RPMI7951 (cell line): ENCODE results near the gene CERK. TPM values are rescaled to one million over a fixed set of nuclear protein-coding genes. Genes with fewer than 3 reads are reported as not detected.

Source experiments
- DNase-seq: peaks from one replicate; pipeline ENCODE4 v3.0.0-alpha.2; 2012; ENCODE audit warnings: low read depth
- total RNA-seq: library from RNA; depleted of rRNA; stranded (reverse); fragments of >200 nt; shearing (Covaris generic); gene quantifications from 2 replicates; pipeline ENCODE4 v1.2.3, GENCODE V29; 2014

The CERK gene
- total RNA-seq, 1 experiment from 2014 or later, result 24.0 TPM

DNA sequence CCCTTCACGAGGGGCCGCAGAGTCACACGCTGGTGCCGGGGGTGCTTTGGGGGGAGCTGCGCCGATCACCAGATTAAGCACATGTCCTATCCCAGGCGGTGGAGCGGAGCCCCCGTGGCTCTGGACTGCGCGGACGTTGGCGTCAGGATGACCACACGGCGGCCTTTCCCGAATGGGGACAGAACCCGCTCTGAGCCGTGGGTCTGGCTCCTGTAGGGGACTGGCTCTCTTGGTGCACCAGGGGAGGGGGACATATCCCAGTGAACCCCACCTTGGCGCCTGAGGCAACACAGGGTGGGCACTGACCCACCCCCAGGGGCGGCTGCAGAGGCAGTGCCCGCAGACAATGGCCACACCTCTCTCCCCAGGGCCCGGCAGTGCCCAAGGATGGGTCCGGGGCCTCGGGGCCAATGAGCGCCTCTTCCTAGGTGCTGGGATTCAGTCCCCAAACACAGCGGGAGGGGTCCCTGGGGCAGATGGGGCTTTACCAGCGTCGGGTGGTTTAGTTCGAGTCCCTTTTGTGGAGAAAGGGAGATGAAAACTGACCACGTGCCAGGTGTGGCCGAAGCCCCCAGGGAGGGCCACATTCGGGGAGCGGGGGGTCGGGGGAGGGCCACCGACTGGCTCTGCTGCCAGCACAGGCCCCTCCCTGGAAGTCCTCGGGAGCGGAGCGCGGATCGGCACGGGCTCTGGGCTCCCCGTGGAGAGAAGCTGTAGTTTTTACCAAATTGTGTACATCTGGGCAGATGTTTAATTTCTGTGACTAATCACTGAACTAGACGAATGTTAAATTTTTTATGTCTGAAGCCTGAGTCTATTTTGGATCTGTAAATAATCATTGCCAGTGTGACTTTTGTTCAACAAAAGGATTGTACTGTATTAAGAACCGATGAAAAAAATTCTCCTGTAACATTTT, 59.0 kb downstream of the CERK start:
- no peak for DNase-seq

- no peak for DNase-seq
Measured at GRCh38 chr22:46678003-46678657, 59.9 kb downstream of the CERK start.

GRCh38 chr22:46677323-46678002, 60.6 kb downstream of the CERK start:
- no peak for DNase-seq

DNA sequence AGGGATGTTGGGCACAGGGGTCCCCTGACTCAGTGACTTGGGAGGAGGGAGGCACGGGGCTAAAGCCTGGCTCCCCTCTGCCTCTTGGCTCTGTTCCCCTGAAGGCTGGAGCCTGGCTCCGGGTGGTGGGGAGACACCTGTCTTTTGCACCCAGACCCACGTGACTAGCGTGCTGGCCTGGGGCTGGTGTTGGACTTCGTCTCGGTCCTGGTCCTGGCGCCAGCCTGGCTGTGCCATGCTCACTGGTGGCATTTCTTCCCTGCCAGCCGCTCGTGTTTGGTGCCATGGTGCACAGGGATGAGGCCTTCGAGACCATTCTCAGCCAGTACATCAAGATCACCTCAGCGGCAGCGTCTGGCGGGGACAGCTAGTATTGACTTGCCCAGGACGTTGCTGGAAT, 61.2 kb downstream of the CERK start:
- no peak for DNase-seq

DNA sequence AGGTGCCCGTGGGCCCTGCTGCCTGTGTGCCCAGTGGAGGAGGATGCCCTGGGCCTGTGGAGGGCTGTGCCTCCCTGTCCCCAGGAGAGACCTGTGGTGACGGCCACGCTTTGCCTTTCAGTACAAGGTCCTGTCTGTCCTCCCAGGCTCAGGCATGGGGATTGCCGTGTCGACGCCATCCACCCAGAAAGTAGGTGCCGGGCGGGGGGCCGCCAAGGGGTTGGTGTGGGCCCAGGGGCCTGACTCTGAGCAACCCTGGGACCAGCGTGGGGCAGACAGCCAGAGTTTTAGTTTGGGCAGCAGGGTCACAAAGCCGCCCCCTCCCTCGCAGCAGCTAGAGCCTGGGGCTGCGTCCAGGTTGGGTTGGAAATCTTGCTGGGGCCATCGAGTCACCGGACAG, 61.6 kb downstream of the CERK start:
- DNase-seq, result no peak

- DNase-seq, result no peak
Measured at GRCh38 chr22:46675938-46676337, 62.1 kb downstream of the CERK start.

DNA sequence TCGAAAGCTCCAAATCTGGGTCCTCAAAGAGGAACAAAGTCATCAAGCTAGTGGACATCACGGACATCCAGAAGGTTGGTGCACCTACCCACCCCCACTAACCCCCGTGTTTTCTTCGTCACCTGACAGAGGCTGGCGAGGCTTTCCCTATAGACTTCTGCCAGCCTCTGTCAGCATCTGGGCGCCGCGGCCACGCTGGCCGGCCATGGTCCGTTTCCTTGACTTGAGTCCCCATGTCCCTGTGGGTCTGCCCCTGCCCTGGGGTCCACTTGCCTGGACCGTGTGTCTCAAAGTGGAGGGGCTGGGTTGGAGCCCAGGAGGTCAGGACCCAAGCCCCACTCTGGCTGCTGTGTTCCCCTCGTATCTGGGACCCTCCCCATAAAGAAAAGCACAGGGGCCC, 62.6 kb downstream of the CERK start:
- no peak for DNase-seq

DNA sequence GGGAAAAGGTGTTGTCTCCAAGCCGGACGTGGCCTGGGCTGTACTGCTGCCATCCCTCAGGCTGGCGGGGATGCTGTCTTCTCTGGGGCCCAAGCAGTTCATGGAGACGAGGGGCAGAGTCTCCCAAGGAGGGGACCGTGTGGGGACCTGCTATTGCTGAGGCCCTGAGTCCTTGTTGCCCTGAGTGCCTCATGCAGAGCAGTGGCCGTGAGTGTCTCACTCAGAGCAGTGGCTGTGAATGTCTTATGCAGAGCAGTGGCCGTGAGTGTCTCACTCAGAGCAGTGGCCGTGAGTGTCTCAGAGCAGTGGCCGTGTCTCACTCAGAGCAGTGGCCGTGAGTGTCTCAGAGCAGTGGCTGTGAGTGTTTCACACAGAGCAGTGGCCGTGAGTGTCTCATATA, 63.1 kb downstream of the CERK start:
- DNase-seq, result no peak

DNA sequence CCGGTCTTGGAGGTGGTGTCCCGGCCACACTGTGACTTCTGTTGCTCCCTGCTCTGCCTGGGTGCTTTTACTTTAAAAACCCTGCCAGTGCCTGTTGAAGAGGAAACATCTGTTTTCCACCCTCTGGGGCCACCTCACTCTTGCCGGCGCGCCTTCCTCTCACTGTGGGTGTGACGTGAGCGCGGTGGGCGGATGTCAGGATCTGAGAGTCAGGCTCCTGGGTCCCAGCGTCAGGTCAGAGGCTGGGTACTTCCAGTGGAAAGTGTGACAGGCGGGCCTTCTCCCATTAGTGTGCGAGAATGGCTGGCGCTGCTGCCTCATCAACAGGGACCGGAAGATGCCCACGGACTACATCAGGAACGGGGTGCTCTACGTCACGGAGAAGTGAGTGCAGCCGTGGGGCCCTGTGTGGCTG, 63.7 kb downstream of the CERK start:
- DNase-seq, result no peak

GRCh38 chr22:46673662-46674236, 64.3 kb downstream of the CERK start:
- DNase-seq, result no peak

DNA sequence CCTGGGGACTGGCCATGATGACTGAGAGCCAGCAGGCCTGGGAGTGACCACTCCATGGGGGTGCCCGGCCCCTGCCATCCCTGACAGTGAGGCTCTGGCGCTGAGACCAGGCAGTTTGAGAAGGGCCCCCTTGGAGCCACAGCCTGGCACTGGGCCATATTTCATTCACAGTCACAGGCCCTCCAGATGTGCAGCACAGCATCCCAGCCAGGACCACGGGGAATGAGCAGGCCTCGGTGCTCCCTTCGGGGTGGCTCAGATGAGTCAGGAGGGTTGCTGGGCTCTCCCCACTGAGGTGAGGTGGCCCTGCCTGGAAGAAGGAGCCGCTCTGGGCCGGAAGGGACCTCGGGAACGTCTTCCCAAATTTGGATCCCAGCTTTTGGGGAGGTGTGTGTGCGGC, 64.8 kb downstream of the CERK start:
- DNase-seq, result no peak

GRCh38 chr22:46672731-46673130, 65.3 kb downstream of the CERK start:
- no peak for DNase-seq

- DNase-seq, result no peak
Measured at GRCh38 chr22:46671824-46672432, 66.1 kb downstream of the CERK start.

- no peak for DNase-seq
Measured at GRCh38 chr22:46669201-46669600, 68.9 kb downstream of the CERK start.

GRCh38 chr22:46668116-46668515, 69.9 kb downstream of the CERK start:
- no peak for DNase-seq

GRCh38 chr22:46667245-46667623, 70.8 kb downstream of the CERK start:
- no peak for DNase-seq

DNA sequence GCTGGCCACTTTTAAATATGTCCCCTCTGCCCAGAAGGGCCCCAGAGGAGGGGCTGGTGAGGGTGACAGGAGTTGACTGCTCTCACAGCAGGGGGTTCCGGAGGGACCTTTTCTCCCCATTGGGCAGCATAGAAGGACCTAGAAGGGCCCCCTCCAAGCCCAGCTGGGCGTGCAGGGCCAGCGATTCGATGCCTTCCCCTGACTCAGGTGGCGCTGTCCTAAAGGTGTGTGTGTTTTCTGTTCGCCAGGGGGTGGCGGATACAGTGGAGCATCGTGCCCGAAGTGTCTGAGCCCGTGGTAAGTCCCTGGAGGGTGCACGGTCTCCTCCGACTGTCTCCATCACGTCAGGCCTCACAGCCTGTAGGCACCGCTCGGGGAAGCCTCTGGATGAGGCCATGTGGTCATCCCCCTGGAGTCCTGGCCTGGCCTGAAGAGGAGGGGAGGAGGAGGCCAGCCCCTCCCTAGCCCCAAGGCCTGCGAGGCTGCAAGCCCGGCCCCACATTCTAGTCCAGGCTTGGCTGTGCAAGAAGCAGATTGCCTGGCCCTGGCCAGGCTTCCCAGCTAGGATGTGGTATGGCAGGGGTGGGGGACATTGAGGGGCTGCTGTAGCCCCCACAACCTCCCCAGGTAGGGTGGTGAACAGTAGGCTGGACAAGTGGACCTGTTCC, 71.3 kb downstream of the CERK start:
- DNase-seq, result no peak

GRCh38 chr22:46665751-46666280, 72.2 kb downstream of the CERK start:
- DNase-seq, result no peak

GRCh38 chr22:46665151-46665695, 72.8 kb downstream of the CERK start:
- no peak for DNase-seq

DNA sequence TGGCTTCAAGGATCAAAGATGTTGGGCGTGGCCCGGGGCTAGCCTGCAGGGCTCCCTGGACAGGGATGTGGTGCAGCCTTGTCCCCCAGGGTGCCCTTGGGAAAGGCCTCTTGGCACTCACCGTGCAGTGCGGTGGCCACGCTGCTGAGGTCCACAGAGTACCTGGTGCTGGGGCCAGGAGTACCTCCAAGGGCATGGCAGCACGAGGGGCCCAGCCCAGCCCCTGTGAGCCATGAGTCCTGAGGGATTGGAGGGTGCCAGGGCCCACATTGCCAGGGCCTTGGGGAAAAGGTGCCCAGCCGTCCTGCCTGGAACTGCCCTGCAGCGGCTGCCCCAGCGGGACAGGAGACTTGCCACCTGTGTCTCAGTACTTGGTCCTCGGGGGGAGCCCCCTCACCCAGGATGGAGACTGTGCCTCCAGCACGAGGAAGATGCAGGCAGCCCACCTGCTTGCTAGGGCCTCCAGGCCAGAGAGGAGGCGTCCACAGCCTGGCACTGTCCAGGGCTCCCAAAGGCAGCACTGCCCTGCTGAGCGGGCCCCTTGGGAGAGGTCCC, 73.7 kb downstream of the CERK start:
- no peak for DNase-seq
